ENCODE data around the gene FILIP1. TPM values are rescaled to one million over a fixed set of nuclear protein-coding genes. Genes with fewer than 3 reads are reported as not detected.

The FILIP1 gene
- total RNA-seq, 5 donors from 2014 or later (not counting 1 experiment from before 2014, with no cell fraction given): 0.07 to 0.09 TPM; not detected in 3

GRCh38 chr6:75458895-75459294 lies 34.7 kb downstream of the FILIP1 start:
- H3K27me3 ChIP-seq (replicated peaks in 1 of 2; ENCODE audit: control insufficient read depth in 2 of 2, extremely low read depth in 1 of 2, insufficient read depth in 2 of 2, low read length in 1 of 2): no peaks in the 10 kb centered on the region
- WGBS (ENCODE audit: insufficient coverage): 83% methylated on average over 2 of the region's 4 CpGs
- ATAC-seq (replicated peaks in 1 of 4) (no peak), DNase-seq (no peak)
- Mint-ChIP-seq H3K27me3 (no peaks in the 10 kb centered on the region), H3K4me1 (no peaks in the 10 kb centered on the region), H3K27ac (no peak overlapping the region), H3K4me3 (no peak overlapping the region), H3K36me3 (no peaks in the 10 kb centered on the region), H3K9me3 (no peaks in the 10 kb centered on the region)
- no peaks in the 10 kb centered on the region for H3K9me3 ChIP-seq
- ChIA-PET POLR2A (no interaction called here), CTCF (no interaction called here)
- no peaks in the 10 kb centered on the region for H3K4me1 ChIP-seq (ENCODE audit: control insufficient read depth in 1 of 2, extremely low read depth in 1 of 2, insufficient read depth in 2 of 2, low read length in 2 of 2)
- no peak overlapping the region for H3K4me3 ChIP-seq (ENCODE audit: control insufficient read depth in 1 of 2, extremely low read depth in 1 of 2, low read length in 1 of 2)
- H3K36me3 ChIP-seq (ENCODE audit: control insufficient read depth in 2 of 2, extremely low read depth in 1 of 2, insufficient read depth in 1 of 2, low read length in 1 of 2): no peaks in the 10 kb centered on the region
- H3K27ac ChIP-seq (ENCODE audit: low read length): no peak overlapping the region

DNA sequence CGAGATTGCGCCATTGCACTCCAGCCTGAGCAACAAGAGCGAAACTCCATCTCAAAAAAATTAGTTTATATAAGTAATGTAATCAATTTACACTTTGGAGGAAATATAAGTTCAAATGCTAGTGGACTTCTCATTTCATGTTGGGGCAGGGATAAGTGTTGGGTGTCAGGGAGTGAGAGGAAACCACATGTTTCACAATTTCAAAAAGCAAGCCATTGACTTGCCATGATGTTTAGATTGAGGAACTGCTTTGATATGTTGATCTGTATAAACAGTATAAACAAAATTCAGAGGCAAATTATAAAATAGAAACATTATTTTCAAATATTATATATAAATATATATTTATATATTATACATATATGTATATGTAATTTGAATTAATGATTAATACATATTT lies 42.7 kb downstream of the FILIP1 start:
- WGBS (ENCODE audit: insufficient coverage): no CpG with 5 or more reads among the region's 3 CpGs
- ChIA-PET CTCF (no interaction called here), POLR2A (no interaction called here)
- peaks cover 1 to 15% of the 10 kb centered on the region in 2 donors for H3K27me3 Mint-ChIP-seq
- DNase-seq: no peak
- no peak overlapping the region for H3K27ac ChIP-seq (ENCODE audit: low read length)
- no peaks in the 10 kb centered on the region for H3K4me1 Mint-ChIP-seq
- peaks cover 0 to 4% (median 0%) of the 10 kb centered on the region in 3 donors for H3K9me3 Mint-ChIP-seq
- H3K36me3 ChIP-seq (ENCODE audit: control insufficient read depth in 2 of 2, extremely low read depth in 1 of 2, insufficient read depth in 1 of 2, low read length in 1 of 2): no peaks in the 10 kb centered on the region
- no peak overlapping the region for H3K4me3 ChIP-seq (ENCODE audit: control insufficient read depth in 1 of 2, extremely low read depth in 1 of 2, low read length in 1 of 2)
- H3K27ac Mint-ChIP-seq: no peak overlapping the region
- H3K4me1 ChIP-seq (ENCODE audit: control insufficient read depth in 1 of 2, extremely low read depth in 1 of 2, insufficient read depth in 2 of 2, low read length in 2 of 2): no peaks in the 10 kb centered on the region
- H3K9me3 ChIP-seq: no peaks in the 10 kb centered on the region
- no peak overlapping the region for H3K4me3 Mint-ChIP-seq
- H3K27me3 ChIP-seq (replicated peaks in 1 of 2; ENCODE audit: control insufficient read depth in 2 of 2, extremely low read depth in 1 of 2, insufficient read depth in 2 of 2, low read length in 1 of 2): no peaks in the 10 kb centered on the region
- H3K36me3 Mint-ChIP-seq: no peaks in the 10 kb centered on the region
- ATAC-seq (replicated peaks in 1 of 4): no peak

GRCh38 chr6:75449630-75450206 lies 43.9 kb downstream of the FILIP1 start:
- no peak overlapping the region for H3K4me3 ChIP-seq (ENCODE audit: control insufficient read depth in 1 of 2, extremely low read depth in 1 of 2, low read length in 1 of 2)
- no peaks in the 10 kb centered on the region for H3K4me1 Mint-ChIP-seq
- H3K9me3 ChIP-seq: no peaks in the 10 kb centered on the region
- H3K4me3 Mint-ChIP-seq: no peak overlapping the region
- DNase-seq (no peak), ATAC-seq (replicated peaks in 1 of 4) (no peak)
- H3K9me3 Mint-ChIP-seq: peaks cover 0 to 4% (median 0%) of the 10 kb centered on the region in 3 donors
- no peaks in the 10 kb centered on the region for H3K36me3 ChIP-seq (ENCODE audit: control insufficient read depth in 2 of 2, extremely low read depth in 1 of 2, insufficient read depth in 1 of 2, low read length in 1 of 2)
- CTCF ChIA-PET: no interaction called here
- no peaks in the 10 kb centered on the region for H3K27me3 ChIP-seq (replicated peaks in 1 of 2; ENCODE audit: control insufficient read depth in 2 of 2, extremely low read depth in 1 of 2, insufficient read depth in 2 of 2, low read length in 1 of 2)
- POLR2A ChIA-PET: no interaction called here
- H3K4me1 ChIP-seq (ENCODE audit: control insufficient read depth in 1 of 2, extremely low read depth in 1 of 2, insufficient read depth in 2 of 2, low read length in 2 of 2): no peaks in the 10 kb centered on the region
- H3K36me3 Mint-ChIP-seq: no peaks in the 10 kb centered on the region
- no peak overlapping the region for H3K27ac ChIP-seq (ENCODE audit: low read length)
- no peak overlapping the region for H3K27ac Mint-ChIP-seq
- peaks cover 1 to 21% of the 10 kb centered on the region in 2 donors for H3K27me3 Mint-ChIP-seq
- WGBS (ENCODE audit: insufficient coverage): 90% methylated on average over 2 of the region's 5 CpGs

DNA sequence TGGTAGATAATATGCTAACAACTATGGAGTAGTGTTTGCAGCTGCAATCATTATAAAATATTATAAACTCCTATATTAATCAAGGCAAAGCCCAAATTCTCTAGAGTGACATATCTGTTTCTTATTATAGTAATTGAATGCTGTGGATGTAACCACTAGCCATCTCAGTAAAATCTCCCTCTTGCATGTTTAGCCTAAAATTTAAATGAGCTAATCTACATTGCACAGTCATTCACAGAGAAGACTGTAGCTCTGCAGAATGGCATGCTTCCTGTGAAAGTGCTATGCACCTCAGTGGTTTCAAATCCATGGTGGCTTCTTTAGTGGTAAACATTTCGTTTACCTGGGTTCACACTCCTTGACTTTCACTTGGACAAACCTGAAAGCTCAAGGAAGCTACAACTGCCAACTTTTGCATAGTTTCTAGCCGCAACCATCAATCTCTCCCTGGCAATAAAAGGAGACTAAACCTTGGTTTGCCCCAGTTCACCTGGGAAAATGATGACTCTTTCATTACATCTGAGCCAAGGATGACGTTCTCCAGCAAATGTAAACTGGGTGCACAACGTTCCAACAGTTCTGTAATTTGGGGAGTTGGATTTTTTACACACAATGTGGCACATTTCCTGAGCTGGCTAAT lies 47.2 kb downstream of the FILIP1 start:
- WGBS (ENCODE audit: insufficient coverage): 20% methylated on average over 1 of the region's 4 CpGs
- H3K4me3 ChIP-seq (ENCODE audit: control insufficient read depth in 1 of 2, extremely low read depth in 1 of 2, low read length in 1 of 2): no peak overlapping the region
- H3K36me3 Mint-ChIP-seq: no peaks in the 10 kb centered on the region
- DNase-seq (no peak), ATAC-seq (replicated peaks in 1 of 4) (no peak)
- H3K27me3 Mint-ChIP-seq: peaks cover 1 to 21% of the 10 kb centered on the region in 2 donors
- no peak overlapping the region for H3K27ac ChIP-seq (ENCODE audit: low read length)
- no peak overlapping the region for H3K27ac Mint-ChIP-seq
- H3K9me3 ChIP-seq: no peaks in the 10 kb centered on the region
- CTCF ChIA-PET: interaction anchor here in 1 of 2 donors (0.6 kb wide), 1 partner anchor 47 kb away, joined by 3 read pairs; the partner anchor contains the start of gene FILIP1
- no peaks in the 10 kb centered on the region for H3K4me1 ChIP-seq (ENCODE audit: control insufficient read depth in 1 of 2, extremely low read depth in 1 of 2, insufficient read depth in 2 of 2, low read length in 2 of 2)
- POLR2A ChIA-PET: no interaction called here
- H3K4me1 Mint-ChIP-seq: no peaks in the 10 kb centered on the region
- H3K4me3 Mint-ChIP-seq: no peak overlapping the region
- H3K27me3 ChIP-seq (replicated peaks in 1 of 2; ENCODE audit: control insufficient read depth in 2 of 2, extremely low read depth in 1 of 2, insufficient read depth in 2 of 2, low read length in 1 of 2): no peaks in the 10 kb centered on the region
- H3K9me3 Mint-ChIP-seq: peaks cover 0 to 4% (median 0%) of the 10 kb centered on the region in 3 donors
- no peaks in the 10 kb centered on the region for H3K36me3 ChIP-seq (ENCODE audit: control insufficient read depth in 2 of 2, extremely low read depth in 1 of 2, insufficient read depth in 1 of 2, low read length in 1 of 2)

DNA sequence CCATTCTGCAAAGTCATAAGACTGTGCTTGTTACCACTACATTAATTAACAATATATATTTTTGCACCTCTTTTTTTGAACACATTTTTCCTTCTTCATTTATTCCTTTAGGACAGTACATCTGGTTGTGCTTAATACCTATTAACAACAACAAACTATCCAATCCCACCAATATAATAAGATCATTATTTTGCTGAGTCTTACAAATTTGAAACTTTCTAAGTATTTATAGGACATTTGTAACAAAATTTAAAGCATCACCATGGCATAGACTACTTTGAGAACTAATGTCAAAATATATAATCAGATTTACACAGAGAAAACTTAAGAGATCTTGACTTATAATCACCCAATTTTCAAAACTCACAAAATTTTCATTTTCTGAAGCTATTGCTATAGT lies 47.9 kb downstream of the FILIP1 start:
- ChIA-PET CTCF (no interaction called here), POLR2A (no interaction called here)
- DNase-seq: no peak
- no peak overlapping the region for H3K4me3 ChIP-seq (ENCODE audit: control insufficient read depth in 1 of 2, extremely low read depth in 1 of 2, low read length in 1 of 2)
- H3K36me3 ChIP-seq (ENCODE audit: control insufficient read depth in 2 of 2, extremely low read depth in 1 of 2, insufficient read depth in 1 of 2, low read length in 1 of 2): no peaks in the 10 kb centered on the region
- H3K27me3 Mint-ChIP-seq: peaks cover 1 to 21% of the 10 kb centered on the region in 2 donors
- no peak for ATAC-seq (replicated peaks in 1 of 4)
- H3K4me1 Mint-ChIP-seq: no peaks in the 10 kb centered on the region
- peaks cover 0 to 4% (median 0%) of the 10 kb centered on the region in 3 donors for H3K9me3 Mint-ChIP-seq
- H3K9me3 ChIP-seq: no peaks in the 10 kb centered on the region
- H3K36me3 Mint-ChIP-seq: no peaks in the 10 kb centered on the region
- H3K27ac ChIP-seq (ENCODE audit: low read length): no peak overlapping the region
- no peak overlapping the region for H3K4me3 Mint-ChIP-seq
- H3K27ac Mint-ChIP-seq: no peak overlapping the region
- no peaks in the 10 kb centered on the region for H3K27me3 ChIP-seq (replicated peaks in 1 of 2; ENCODE audit: control insufficient read depth in 2 of 2, extremely low read depth in 1 of 2, insufficient read depth in 2 of 2, low read length in 1 of 2)
- H3K4me1 ChIP-seq (ENCODE audit: control insufficient read depth in 1 of 2, extremely low read depth in 1 of 2, insufficient read depth in 2 of 2, low read length in 2 of 2): no peaks in the 10 kb centered on the region

DNA sequence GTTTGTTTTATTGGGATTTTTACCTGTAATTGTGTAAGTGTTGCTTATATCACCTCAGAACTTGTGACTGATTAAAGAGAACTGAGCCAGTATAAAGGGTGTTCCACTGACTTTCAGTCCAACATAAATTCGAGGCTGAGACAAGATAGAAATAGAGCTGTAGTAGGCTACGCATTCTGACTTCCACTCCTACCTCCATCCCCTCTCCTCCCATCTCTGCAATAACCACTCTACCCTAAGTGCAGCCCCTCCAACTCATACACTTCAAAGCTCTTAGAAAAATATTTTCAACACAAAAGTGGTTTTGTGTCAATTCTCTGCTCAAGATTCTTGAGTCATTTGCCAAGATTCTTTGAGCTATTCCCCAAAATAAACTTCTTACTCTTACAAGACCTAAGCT lies 48.7 kb downstream of the FILIP1 start:
- H3K27ac ChIP-seq (ENCODE audit: low read length): no peak overlapping the region
- CTCF ChIA-PET: interaction anchor here in 1 of 2 donors (0.6 kb wide), 1 partner anchor 71 kb away, joined by 3 read pairs; no protein-coding TSS in a partner anchor
- H3K27me3 ChIP-seq (replicated peaks in 1 of 2; ENCODE audit: control insufficient read depth in 2 of 2, extremely low read depth in 1 of 2, insufficient read depth in 2 of 2, low read length in 1 of 2): no peaks in the 10 kb centered on the region
- POLR2A ChIA-PET: no interaction called here
- Mint-ChIP-seq H3K9me3 (peaks cover 0 to 4% (median 0%) of the 10 kb centered on the region in 3 donors), H3K4me1 (no peaks in the 10 kb centered on the region), H3K36me3 (no peaks in the 10 kb centered on the region), H3K4me3 (no peak overlapping the region), H3K27ac (no peak overlapping the region), H3K27me3 (peaks cover 1 to 21% of the 10 kb centered on the region in 2 donors)
- H3K4me1 ChIP-seq (ENCODE audit: control insufficient read depth in 1 of 2, extremely low read depth in 1 of 2, insufficient read depth in 2 of 2, low read length in 2 of 2): no peaks in the 10 kb centered on the region
- H3K9me3 ChIP-seq: no peaks in the 10 kb centered on the region
- no peak for DNase-seq
- no peaks in the 10 kb centered on the region for H3K36me3 ChIP-seq (ENCODE audit: control insufficient read depth in 2 of 2, extremely low read depth in 1 of 2, insufficient read depth in 1 of 2, low read length in 1 of 2)
- H3K4me3 ChIP-seq (ENCODE audit: control insufficient read depth in 1 of 2, extremely low read depth in 1 of 2, low read length in 1 of 2): no peak overlapping the region
- ATAC-seq (replicated peaks in 1 of 4): no peak
- WGBS (ENCODE audit: insufficient coverage): no CpG with 5 or more reads among the region's 2 CpGs

All from T-cell (primary cell).